HG03565 (cell line): ENCODE data around the gene GRIP2.

Experiments
- ATAC-seq: cut with Tn5 transposase; IDR thresholded peaks from one replicate; pipeline ENCODE4 v1.9.1; 2021; ENCODE audit warnings: mild to moderate bottlenecking, moderate library complexity; ENCODE audit not compliant: unreplicated experiment

GRIP2 gene

DNA sequence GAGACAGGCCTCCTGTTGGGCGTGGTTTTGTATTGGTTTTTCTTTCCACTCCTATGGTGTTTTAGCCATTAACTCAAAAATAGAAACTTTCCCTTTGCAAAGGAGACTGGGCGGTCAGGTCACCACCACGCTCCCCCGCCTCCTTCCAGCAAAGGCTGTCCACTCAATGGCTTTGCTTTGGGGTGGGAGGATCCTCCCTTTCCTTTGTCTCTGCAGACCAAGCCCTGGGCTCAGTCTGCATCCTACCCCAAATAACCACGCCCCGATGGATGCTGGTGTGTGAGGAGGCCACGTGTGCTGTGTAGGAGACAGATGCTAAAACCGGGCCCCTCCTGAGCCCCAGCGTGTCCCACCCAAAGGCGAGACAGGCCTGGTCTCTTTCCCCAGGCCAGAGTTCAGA, 68.5 kb downstream of the GRIP2 start:
- ATAC-seq, result no peak

- no peak for ATAC-seq
Observed at GRCh38 chr3:14471016-14471415, 69.1 kb downstream of the GRIP2 start.

GRCh38 chr3:14470461-14470860, 69.7 kb downstream of the GRIP2 start:
- ATAC-seq, result no peak

DNA sequence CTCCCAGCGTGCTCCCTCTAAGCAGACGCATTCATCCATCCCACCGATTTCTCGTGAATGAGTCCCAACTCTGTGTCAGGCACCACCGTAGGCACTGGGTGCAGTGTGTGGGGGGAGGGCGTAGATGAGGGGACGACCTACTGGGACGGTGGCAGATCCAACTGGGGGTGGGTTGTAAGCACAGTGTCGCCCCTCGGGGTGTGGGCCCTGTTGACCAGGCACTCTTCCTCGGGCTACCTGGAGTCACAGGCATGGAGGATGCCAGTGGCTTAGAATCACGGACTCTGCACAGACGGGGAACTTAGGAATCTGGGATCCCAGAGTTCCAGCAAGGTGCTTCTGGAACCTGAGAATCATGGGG, 71.5 kb downstream of the GRIP2 start:
- no peak for ATAC-seq

GRCh38 chr3:14467814-14468620, 72.1 kb downstream of the GRIP2 start:
- no peak for ATAC-seq

GRCh38 chr3:14466179-14466903, 73.8 kb downstream of the GRIP2 start:
- no peak for ATAC-seq

DNA sequence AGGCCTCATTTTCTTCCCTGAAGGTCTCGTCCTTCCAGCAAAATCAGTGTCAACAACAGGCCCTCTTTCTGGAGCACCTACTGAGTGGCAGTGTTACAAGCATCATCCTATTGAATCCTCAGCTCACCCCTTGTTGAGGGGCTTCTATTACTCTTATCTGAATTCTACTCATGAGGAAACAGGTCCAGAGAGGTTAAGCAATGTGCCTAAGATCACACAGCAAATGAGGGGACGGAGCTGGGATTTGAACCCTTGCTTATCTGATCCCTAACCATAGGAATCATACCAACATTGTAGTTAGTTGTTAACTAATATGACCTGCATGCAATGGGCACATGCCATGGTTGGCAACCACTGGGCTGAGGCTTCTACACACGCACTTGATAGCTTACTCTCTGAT, 74.7 kb downstream of the GRIP2 start:
- no peak for ATAC-seq

- no peak for ATAC-seq
Observed at GRCh38 chr3:14464521-14464920, 75.6 kb downstream of the GRIP2 start.

GRCh38 chr3:14464141-14464465, 76.0 kb downstream of the GRIP2 start:
- no peak for ATAC-seq

- ATAC-seq, result no peak
Observed at GRCh38 chr3:14463330-14464140, 76.6 kb downstream of the GRIP2 start.

GRCh38 chr3:14462738-14463137, 77.4 kb downstream of the GRIP2 start:
- no peak for ATAC-seq

GRCh38 chr3:14461748-14462324, 78.3 kb downstream of the GRIP2 start:
- ATAC-seq, result no peak

- ATAC-seq, result no peak
Observed at GRCh38 chr3:14461006-14461747, 79.0 kb downstream of the GRIP2 start.

GRCh38 chr3:14460342-14461005, 79.7 kb downstream of the GRIP2 start:
- ATAC-seq, result no peak

GRCh38 chr3:14459787-14460186, 80.4 kb downstream of the GRIP2 start:
- no peak for ATAC-seq

DNA sequence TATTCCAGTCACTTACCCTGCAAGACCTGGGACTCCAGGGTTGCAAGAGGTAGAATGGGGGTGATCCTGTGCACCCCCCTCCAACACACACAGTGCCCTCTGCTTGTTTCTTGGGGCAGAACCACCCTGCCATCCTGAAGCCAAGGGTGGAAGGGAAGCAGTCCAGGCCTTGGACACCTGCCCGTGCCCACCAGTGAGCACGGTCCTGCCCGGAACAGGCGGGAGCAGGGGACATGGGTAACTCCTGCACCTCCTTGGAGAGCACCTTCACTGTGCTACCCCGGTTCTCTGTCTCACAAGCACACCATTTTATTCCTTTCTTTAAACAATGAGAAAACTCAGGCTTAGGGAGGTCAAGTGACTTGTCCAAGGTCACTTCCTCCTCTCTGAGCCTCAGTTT, 80.8 kb downstream of the GRIP2 start:
- no peak for ATAC-seq

DNA sequence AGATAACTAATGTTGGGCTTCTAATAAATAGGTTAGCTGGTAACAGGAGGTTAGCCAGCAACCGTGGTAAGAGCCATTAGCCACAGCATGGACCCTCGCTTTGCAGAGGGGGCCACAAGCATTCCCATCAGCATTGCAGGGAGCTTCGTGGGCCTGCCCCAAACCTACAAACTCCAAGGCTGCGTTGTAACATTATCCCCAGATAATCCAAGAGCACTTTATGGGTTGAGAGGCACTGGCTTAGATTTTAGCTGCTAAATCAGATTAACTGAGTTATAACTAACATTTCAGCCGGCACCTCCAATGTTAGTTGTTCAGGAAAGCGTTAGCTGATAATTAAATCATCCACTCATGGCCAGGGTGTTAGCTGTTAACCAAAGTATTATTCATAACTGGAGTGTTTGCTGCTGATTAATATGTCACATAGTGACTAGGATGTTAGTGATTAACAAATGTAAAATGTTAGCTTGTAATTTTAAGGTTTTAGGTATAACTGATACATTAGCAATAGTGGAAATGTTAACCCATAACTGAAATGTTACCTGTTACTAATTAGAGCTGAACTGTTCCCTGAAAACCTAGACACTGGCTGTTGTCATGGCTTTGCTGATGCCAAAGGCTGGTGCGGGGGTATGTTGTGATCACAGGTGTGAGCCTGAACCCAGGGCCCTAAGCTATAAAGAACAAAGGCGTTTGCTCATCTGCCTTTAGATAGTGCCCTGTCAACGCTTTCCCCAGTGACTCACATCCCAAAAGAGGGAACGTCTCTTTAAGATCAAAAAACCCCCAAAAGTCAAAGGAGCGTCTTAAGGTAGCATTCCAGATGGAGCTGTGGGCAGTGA, 81.5 kb downstream of the GRIP2 start:
- ATAC-seq, result no peak

GRCh38 chr3:14457999-14458398, 82.1 kb downstream of the GRIP2 start:
- no peak for ATAC-seq

- ATAC-seq, result no peak
Observed at GRCh38 chr3:14457481-14457880, 82.7 kb downstream of the GRIP2 start.
